GM20000 (cell line): ENCODE measurements around the gene DUSP3.

ENCODE experiments used
- DNase-seq: peaks from one replicate; pipeline ENCODE4 v3.0.0; 2012; ENCODE audit warnings: low spot score
- TF ChIP-seq, protein P1 (sequence below): IDR thresholded peaks from 2 replicates; pipeline ENCODE4 v1.5.1; 2012; ENCODE audit warnings: mild to moderate bottlenecking, control low read depth; ENCODE audit errors: extremely low read depth, missing control alignments

Gene DUSP3

DNA sequence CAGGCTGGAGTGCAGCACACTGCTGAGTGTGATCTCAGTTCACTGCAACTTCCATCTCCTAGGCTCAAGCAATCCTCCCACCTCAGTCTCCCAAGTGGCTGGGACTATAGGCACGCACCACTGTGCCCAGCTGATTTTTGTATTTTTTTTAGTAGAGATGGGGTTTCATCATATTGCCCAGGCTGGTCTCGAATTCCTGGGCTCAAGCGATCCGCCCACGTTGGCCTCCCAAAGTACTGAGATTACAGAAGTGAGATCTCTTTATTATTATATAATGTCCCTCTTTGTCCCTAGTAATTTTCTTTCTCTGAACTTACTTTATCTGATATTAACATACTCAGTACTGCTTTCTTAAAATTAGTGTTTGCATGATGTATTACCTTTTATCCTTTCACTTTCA, 9.8 kb upstream of the DUSP3 start:
- TF ChIP-seq, protein P1, sequence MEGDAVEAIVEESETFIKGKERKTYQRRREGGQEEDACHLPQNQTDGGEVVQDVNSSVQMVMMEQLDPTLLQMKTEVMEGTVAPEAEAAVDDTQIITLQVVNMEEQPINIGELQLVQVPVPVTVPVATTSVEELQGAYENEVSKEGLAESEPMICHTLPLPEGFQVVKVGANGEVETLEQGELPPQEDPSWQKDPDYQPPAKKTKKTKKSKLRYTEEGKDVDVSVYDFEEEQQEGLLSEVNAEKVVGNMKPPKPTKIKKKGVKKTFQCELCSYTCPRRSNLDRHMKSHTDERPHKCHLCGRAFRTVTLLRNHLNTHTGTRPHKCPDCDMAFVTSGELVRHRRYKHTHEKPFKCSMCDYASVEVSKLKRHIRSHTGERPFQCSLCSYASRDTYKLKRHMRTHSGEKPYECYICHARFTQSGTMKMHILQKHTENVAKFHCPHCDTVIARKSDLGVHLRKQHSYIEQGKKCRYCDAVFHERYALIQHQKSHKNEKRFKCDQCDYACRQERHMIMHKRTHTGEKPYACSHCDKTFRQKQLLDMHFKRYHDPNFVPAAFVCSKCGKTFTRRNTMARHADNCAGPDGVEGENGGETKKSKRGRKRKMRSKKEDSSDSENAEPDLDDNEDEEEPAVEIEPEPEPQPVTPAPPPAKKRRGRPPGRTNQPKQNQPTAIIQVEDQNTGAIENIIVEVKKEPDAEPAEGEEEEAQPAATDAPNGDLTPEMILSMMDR: no peak
- no peak for DNase-seq

DNA sequence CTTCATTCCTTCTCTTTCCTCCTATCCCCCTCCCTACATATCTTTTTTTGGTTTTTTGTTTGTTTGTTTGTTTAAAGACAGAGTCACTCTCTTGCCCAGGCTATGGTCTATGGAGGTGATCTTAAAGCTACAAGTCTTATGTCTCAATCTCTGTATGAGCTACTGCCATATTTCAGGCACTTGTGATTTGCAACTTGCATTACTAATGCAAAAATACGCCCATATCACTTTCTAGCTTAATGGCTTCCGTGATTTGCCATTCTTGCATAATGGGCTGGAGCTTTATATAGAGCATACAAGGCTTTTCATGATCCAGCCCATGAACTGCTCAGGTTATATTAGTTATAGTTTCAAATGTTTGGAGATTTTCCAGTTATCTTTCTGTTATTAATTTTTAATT, 9.0 kb upstream of the DUSP3 start:
- DNase-seq: no peak
- TF ChIP-seq, protein P1: no peak

DNA sequence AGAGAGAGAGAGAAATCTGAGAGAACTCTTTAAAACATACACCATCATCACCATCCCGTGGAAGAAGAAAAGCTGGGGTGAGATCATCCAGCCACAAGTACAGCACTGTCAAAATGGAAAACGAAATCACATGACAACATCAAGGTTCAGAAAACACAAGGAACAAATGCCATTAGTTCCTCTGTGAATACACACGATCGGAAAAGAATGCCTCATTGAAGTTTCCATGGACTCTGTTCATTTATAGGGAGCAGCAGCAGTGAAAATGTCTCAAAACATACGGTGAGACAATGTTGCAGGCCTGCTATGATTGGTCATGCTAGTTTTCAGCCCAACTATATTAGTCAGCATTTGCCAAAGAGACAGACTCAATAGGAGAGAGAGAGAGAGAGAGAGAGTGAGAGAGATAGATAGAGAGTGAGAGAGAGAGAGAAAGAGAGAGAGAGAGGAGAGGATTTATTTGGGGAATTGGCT, 5.9 kb upstream of the DUSP3 start:
- DNase-seq: no peak

DNA sequence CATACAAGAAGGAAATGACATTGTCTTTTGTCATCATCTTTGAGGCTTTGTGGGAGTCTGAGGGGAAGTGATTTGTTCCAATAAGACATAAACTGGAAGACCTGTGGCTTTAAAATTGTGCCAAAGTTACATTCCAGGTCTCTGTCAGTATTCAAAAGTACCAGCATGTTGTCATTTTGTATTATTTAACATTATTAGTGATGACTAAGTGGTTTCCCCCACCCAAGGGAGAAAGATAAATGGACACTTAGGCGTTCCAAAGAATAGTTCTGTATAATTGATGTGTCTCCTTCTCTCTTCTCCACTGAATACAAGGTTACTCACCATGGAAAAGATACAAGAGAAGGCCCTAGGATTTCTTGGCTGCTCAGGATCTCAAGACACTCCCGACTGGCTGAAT, 5.3 kb upstream of the DUSP3 start:
- DNase-seq: no peak

More for the DNA sequence above, 5.9 kb upstream of the DUSP3 start:
- TF ChIP-seq, protein P1: no peak

DNA sequence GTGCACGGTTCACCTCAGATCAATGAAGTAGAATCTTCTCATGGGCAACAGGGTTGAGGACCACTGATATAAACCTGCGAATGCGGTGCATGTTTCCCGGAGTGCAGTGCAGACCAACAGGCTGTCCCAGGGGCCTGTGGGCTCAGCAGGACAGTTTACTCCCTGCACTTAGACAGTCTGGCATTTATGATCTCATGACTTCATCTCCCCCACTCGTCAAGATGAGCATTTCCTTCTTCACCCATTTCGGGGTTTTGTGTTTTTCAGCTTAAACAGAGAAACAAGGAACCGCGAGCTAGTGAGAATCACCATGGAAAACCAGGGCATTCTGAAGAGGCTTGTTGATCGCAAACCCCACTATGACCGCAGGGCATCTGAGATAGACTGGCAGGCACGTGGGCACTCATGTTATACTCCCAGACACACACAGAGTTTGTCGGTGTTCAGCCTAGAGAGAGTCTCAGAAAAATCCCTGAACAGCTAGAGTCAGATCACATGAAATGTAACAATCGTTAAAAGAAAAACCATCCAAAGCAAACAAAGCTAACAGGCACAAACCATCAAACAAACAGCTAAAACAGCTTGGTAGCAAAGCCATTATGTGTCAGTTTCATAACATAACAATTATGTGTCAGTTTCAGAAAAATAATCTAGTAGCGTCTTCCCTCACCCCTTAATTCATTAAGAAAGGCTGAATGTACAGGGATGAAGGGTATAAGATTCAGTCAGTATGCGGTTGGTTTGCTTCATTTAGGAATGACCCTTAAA, 4.3 kb upstream of the DUSP3 start:
- DNase-seq: no peak

More for the DNA sequence above, 5.3 kb upstream of the DUSP3 start:
- TF ChIP-seq, protein P1: no peak

DNA sequence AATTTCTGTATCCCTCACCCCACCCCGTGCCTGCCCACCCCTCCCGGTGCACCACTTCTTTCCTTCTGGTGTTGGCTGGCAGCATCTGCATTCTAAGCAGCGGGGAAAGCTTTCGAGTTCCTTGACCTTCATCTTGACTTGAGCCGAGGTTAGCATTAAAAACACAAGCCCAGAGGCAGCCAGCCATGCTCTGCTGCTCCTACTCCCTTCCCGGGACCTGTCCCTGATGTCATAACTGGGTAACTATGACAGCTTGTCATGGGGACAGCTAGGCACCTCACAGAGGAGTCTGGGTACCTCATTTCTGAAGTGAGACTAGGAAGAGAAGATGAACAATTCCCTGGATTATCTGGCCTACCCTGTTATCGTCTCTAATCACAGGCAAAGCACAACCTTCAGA, 1.4 kb upstream of the DUSP3 start, which contains the start of gene CFAP97D1:
Gene CFAP97D1 (plus strand): TSS at position 301 of the 400 bp plus-strand sequence. CDS start 28 bp downstream, at position 329.
- no peak for DNase-seq

More for the DNA sequence above, 4.3 kb upstream of the DUSP3 start:
- TF ChIP-seq, protein P1: no peak

More for the DNA sequence above, 1.4 kb upstream of the DUSP3 start, which contains the start of gene CFAP97D1:
- TF ChIP-seq, protein P1: no peak
